GM21529 (cell line): ENCODE data around the gene ATXN1.
A peak's percentile ranks its signal among the peaks of the same experiment; 100 is the strongest.
"Not testable (repeated sequence)": the region's sequence is repeated elsewhere in the genome, so short reads cannot be mapped to it uniquely, and the experiment has no call there.

ENCODE experiments used
- ATAC-seq: cut with Tn5 transposase; IDR thresholded peaks from one replicate; pipeline ENCODE4 v1.9.1; 2021; ENCODE audit not compliant: unreplicated experiment

The ATXN1 gene

DNA sequence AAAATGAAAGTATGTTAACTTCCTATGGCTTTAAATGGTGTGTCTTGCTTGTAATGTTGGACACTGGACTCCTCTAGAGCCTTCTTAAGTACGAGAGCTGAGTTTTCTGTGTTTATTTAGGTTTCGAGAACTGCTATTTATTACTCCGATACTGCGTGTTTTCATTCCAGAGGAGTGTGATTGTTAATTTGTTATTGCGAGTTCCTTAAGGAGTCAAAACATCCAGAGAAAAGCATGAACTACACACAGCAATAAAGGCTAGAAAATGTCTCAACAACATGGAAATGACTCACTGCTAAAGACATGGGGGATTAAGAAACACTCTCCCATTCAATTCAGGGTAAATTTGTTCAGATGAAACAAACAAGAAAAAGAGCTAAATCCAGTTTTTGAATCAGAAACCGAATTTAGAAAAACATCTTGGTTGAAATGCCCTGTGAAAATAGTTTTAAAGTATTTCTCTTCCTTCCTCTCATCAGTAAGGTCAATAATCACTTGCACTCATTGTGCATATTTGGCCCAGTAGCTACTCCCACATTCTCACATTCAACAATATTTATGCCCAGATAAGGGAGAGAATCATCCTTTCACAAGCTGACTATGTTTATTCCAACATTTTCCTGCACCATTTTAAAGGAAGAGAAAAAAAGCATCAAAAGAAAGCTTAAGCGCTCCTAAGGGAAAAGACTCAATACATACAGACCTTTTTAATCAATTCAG, 36.0 kb downstream of the ATXN1 start:
- ATAC-seq, result no peak

DNA sequence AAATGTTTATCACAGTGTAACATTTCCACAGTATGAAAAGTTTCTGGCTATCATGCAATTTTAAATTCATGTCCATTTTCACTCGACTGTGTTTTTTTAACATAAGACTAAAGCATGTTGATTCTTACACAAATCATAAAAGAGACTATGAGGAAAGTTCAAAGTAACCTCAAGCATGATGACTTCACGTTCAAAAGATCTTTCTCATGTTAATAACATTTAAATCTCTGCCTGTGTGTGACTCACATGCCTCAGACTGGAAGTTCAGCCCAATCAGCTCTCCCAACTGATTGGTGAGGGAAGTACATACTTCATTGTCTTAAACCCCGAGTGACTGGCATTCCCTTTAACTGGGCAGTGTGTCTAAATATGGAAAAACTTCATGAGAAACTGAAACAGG, 37.4 kb downstream of the ATXN1 start:
- no peak for ATAC-seq

DNA sequence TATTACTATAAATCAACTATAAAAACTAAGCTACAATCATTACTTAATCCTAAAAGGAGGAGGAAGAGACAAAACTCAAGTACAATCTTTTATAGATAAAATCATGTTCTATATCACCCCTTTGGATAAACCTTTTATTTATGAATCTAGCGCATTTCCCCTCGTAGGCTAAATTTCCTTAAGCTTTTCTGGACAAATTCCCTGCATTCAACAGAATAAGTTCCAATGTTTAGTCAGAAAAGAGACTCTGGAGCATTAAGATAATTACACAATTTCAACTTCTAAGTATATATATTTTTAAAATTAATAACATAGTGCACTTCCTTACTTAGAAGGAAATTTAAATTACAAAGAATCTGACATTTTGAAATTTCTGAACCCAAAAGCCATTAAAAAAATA, 37.9 kb downstream of the ATXN1 start:
- no peak for ATAC-seq

DNA sequence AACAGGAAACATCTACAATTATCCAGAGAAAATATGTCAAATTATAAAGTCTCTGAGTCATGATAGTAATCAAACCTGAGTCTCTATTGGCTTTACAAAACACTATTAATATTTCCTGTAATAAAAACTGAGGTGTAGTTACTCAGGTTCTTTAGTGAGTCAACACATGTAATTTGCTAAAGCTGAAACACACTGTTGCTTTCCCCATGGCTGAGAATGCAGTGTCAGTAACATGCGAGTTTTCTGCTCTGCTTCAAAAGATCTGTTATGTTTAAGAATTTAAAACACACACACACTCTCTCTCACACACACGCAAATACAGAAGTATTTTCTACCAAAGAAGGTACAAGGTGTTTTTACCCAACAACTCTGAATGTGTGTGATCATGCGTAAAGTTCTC, 38.6 kb downstream of the ATXN1 start:
- ATAC-seq, result no peak

DNA sequence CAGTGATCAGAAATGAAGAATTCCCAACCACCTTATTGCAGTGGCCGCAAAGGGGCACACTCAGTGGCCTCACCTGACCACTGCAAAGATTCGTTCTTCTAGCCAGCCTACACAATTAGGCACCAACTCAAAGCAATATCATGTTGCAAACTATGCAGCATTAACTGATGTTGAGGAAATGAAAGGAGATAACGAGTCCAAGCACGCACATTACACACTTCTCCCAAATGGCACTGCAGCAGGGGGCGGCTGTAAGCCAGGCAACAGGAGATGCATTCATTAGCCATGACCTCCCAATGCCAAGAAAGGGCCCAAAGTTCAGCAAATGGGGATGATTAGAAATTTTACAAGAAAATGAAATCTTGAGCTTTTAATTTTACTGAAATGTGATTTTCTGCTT, 39.3 kb downstream of the ATXN1 start:
- ATAC-seq, result no peak

DNA sequence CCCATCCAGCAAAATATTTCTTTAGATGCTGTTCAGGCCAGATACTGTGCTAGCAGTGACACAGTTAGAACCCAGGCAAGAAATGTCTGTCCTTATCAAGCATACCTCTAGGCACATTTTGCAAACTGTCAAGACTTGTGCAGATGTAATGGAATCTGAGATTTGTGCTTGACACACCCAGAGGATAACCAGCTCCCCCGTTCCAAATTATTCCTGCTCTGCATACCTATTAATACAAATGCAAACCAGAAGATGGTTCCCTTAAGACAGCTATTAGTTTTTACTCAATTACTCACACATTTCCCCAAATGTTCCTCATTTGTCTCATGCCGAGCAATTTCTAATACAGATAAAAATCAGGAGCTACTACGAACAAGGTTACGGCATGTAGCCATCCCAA, 40.4 kb downstream of the ATXN1 start:
- ATAC-seq, result no peak

DNA sequence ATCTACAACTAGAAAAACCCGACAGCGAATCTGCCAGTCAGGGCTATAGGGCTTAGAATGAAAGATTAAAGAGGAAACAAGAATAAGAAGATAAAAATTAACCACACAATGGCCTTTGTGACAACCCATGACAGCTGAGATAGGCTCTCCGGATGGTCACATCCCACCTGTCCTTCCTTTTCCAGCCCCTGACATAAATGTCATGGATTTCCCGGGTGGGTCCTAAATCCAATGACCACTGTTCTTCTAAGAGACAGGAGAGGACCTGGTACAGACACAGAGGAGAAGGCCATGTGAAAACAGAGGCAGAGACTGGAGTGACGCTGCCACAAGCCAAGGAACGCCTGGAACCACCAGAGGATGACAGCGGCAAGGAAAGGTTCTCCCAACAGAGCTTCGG, 41.8 kb downstream of the ATXN1 start:
- ATAC-seq, result no peak

DNA sequence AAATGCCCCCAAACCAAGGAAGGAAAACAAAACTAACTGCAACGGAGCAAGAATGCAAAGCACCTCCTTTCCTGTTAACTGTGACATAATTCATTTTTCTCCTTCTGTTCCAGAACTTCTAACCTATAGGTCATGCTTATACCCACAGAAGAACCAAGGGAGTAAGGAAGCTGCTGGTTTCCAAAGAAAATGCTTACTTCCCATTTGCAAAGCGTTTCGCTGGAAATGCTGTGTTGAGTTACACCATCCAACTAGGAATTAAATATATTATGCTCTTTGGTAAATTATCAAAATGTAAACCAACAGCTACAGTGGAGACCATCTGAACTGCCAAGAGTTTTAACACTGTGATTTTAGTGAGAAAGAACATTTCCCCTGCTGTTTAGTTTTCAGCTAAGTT, 42.9 kb downstream of the ATXN1 start:
- no peak for ATAC-seq

DNA sequence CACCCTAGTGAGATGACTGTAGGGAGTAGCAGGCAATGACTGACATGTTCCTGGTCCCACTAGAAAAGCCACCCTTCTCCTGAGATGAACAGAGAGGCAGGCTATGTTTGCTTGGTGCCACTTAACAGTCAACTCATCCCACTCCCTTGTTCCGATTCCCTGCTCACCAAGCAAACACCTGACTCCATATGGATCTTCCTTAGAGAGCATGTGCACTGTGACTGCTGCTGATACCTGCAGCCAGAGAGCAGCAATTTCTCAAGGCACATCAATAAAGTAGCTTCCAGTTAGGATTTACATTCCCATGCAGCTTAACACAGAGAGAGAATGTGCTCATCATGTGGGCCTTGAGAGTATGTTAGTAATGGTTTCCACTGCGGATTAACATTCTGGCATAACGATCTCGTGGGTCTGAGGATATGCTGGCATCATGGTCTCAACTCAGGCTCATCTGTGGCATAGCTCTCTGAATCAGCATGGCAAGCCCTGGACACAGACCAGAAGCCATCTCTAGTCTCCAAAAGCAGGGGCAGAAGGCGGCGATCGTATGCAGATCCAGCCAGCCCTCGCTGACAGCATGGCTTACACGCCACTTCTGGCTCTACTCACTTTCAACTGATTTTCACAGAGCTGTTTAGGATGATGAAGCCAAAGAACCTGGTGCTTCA, 43.9 kb downstream of the ATXN1 start:
- ATAC-seq, result no peak

DNA sequence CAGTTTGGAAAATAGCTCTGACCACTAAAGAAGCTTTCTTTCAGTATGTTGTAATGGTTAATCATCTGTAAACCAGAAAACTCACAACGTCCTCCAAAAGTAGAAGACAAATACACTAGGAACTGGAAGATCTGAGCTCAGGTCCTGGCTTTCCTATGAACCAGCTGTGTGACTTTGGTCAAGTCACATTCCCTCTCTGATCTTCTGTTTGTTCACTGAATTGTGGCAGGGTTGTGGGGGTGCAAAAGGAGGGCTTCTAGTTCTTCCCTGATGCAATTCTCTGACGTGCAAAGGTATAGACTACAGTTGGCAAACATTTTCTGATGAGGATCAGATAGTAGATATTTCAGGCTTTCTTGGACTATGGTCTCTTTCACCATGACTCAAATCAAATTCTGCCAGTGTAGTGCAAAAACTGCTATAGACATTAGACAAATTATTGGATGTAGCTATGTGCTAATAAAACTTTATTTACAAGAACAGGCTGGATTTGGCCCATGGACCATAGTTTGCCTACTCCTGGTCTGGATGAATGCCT, 44.9 kb downstream of the ATXN1 start:
- no peak for ATAC-seq

DNA sequence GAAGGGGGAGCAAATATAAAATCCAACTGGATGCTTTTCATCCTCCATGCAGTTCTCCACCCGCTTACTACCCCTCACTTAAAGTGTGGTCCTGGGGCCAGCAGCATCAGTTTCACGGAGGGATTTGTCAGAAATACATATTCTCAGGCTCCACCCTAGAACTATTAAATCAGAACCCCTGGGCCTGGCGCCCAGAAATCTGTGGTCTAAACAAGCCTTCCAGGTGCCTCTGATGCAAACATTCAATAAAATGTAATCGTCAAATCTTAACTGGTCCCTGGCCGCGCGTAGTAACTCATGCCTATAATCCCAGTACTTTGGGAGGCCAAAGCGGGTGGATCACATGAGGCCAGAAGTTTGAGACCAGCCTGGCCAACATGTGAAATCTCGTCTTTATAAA, 47.7 kb downstream of the ATXN1 start:
- no peak for ATAC-seq

DNA sequence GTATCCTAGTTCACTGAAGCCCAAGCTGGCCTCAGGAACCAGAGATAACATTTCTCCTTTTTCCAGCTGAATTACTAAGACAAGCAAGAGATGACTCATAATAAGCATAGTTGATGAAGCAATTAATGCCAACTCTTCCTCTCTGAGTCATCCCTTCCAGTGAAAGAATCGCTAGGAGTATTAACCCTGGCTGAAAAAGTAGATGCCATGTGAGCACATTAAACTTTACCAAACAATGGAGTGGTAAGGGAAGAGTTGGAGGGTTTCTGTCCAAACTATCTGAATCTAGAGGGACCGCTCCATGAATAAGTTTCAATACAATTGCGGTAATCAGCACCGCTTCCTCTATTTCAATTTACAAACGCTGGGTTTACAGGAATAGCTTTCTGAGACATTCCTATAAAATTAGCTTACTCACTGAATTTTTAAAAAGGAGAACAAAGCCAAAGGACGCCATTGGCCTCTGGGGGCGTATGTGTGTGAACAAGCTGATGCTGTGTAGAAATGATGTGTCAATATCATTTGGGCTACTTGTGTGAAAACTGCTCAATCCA, 48.3 kb downstream of the ATXN1 start:
- ATAC-seq, result peak; percentile 44

DNA sequence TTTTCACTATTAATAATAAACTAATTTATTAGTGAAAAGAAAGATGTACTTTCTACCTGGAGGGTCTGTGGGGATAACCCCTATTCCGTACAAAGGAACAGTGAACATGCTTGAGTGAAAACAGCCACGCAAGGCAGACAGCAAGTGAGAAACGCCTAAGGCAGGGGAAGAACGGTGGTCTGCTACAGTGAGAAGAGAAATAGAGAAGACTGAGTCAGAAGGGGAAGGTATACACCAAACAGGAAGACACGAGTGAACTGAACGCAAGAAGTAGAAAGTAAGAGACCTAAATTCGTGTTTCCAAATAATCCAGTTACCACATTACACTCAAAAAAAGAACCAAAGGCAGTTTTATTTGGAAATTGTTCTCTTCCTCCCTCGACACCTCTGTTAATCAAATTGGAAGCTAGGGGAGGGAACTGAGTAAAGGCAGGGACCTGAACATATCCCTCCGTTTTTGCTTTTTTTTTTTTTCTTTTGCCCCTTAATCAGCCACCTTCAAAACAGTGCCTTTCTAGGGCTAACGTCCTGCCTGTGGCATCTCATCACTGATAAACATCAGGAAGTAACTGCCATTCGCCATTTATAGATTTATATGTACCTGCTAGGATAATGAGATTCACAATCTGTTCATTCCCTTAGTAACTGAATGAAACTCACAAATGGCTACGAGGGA, 48.9 kb downstream of the ATXN1 start:
- ATAC-seq, result peak; percentile 69

DNA sequence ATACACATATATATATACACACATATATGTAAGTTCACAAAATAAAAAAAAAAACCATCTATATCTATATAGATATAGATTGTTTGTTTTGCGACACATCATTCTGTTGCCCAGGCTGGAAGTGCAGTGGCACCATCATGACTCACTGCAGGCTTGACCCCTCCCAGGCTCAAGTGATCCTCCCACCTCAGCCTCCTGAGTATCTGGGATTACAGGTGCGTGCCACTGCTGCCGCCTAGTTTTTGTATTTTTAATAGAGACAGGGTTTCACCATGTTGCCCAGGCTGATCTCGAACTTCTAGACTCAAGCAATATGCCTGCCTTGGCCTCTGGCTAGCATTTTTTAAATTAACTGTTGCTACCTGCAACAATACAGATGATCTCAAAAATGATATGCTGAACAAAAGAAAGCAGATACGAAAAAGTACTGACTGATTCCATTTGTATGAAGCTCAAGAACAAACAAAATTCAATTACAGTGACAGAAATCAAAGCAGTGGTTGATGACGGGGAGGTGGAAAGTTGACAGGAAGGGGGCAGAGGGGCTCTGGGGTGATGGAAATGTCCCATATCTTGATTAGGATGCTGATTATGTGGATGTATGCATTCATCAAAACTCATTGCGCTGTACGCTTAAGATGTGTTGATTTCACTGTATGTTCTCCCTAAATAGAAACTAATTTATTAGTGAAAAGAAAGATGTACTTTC, 49.6 kb downstream of the ATXN1 start:
- no peak for ATAC-seq

DNA sequence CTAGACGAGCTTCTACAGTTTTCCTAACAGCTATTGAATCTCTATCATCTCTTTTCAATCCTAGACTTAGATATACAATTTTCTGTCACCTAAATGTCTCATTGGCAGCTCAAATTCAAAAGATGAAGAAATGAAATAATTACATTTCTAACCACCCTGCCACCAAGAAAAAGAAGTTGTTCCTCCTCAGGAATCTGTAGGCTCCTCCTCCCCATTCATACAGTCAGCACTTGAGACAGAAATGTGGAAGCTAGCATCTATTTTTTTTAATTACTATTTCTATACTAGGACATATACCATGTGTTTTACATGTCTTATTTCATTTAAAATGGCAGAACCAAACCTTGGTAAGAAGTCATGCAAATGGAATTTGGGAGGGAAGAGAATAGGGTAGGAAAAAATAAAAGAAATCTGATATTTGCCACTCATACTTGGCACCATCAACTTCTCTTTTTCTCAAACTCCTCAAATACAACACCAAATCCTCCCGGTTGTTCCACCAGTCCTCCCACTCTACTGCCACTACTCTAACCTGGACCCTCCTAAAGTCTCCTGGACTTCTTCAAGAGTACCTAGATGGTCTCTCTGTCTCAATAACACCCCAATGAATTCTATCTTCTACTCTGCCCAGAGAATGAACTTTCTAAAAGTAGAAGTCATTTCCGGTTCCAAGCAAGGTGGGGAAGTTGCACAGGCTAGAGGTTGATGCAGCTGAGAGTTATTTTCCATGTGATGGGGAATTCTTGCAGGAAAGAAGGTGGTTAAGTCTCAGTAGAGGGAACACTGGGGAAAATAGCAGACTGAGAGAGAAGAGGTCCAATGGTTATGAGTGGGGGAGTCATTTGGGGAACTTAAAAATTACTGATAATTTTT, 54.1 kb downstream of the ATXN1 start:
- ATAC-seq, result peak; percentile 42

DNA sequence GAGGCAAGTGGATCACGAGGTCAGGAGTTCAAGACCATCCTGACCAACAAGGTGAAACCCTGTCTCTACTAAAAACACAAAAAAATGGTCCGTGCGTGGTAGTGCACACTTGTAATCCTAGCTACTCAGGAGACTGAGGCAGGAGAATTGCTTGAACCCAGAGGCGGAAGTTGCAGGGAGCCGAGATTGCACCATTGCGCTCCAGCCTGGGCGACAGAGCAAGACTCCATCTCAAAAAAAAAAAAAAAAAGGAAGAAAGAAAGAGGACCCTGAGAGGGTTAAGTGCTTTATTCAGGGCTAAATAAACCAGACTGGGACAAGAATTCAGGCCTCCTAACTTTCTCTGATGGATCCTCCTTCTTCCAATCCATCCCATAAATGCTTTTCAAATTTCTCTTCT, 54.8 kb downstream of the ATXN1 start:
- not testable (repeated sequence) for ATAC-seq

DNA sequence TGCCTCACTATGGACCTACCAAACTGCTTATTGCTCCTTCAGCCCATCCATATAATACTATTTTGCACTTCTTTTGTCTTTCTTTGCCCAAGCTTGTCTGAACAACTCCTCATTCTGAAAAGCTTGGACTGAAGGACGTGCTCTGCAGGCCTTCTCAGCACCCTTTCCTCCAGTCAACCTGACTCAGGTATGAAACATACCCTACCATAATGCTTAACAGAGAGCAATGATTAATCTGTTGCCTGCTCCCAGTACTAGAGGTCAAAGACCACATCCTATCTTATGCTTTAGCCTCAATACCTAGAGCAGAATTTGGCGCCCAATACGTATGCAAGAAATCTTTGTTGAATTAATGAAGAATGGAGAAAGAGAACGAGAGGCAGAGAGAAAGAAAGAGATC, 55.2 kb downstream of the ATXN1 start:
- ATAC-seq, result no peak

DNA sequence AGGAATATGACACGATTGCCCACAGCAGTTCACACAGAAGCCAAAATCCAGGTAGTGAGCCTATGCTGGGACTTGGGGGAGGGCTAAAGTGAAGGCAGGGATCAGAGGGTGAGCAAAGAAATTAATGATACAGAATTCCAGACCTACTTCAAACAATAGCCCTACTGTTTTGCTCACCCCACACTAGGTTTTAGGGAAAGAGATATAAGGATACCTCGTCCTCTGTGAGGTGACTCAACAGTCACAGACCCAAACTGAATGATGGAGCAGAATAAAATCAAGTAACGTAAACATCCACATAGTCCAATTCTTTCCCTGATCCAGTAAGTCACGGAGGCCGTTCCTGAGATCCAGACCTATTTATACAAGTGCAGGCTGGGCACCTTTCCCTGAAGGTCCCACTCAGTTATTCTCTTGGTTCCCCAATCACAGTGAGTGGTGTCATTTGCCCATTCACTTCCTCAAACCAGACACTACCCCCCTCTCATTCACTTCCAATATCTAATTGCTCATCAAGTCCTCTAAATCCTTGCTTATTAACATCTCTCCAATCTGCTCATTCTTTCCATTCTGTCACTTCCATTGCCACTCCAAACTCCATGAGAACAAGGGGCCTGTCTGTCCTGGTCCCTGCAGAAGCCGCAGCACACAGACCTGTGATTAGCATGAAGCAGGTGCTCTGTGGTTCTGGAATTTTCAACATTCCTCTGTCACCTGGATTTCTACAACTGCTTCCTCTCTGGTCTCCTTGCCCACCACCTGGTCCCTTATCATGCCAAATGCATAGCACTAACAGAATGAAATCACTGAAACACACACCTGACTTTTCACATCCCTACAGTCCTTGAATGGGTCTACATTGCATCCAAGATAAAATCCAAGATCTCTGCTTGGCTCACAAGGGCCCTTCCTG, 55.9 kb downstream of the ATXN1 start:
- no peak for ATAC-seq

DNA sequence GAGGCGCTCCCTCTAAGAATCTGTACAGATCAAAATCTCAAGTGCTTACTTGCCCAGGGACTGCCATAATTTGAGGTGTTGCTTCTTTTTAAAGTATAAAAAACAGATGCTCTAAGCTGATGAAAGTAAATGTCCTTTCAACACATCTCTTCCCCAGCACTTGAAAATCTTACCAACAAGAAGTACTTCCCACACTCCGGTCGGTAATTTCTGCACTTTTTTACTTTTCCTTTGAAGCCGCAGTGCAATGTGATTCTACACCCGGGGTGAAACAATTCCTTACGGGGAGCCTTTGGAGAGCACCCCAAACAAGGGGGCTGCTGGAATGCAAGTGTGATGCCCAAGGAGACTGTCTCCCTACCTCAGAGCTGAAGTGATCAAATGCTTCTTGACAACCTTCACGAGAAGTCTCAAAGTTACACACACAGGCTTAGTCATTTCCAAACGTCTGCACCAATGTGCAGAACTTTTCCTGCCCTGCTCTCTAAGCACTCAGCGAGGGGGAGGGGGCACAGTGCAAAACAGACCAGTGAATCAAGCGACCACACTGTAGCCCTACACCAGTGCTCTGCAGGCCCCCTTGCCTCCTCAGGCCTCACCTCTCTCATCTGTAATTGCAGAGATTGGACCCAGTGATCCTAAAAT, 56.7 kb downstream of the ATXN1 start:
- ATAC-seq, result no peak
